Cardiac fibroblast (primary cell): ENCODE results near the gene C8A.

ENCODE experiments used
- DNase-seq, 2 donors: peaks; one replicate each; pipeline versions ENCODE4 v3.0.0 to v3.0.0-alpha.2; 2010; ENCODE audit warnings: low read depth in 2 of 2
- H3K4me3 ChIP-seq, 2 donors: replicated peaks in 1 of 2; 1 replicate in 1 of 2; 2 replicates in 1 of 2; pipeline ENCODE4 v1.5.1; 2011; ENCODE audit warnings: low read depth in 2 of 2, low read length in 2 of 2, mild to moderate bottlenecking in 2 of 2, moderate library complexity in 1 of 2
- CTCF ChIP-seq: IDR thresholded peaks from one replicate; pipeline ENCODE4 v1.5.1; 2011; ENCODE audit warnings: low read depth, mild to moderate bottlenecking, low read length, inconsistent platforms

Gene C8A

GRCh38 chr1:56825436-56825835, 29.2 kb upstream of the C8A start:
- DNase-seq: peak in 1 of 2 donors; percentile 3
- no peak for TF ChIP-seq CTCF
- no peak overlapping the region for H3K4me3 ChIP-seq

- DNase-seq: no peak
- no peak for TF ChIP-seq CTCF
- no peak overlapping the region for H3K4me3 ChIP-seq
Observed at GRCh38 chr1:56827711-56828110, 26.9 kb upstream of the C8A start.

- no peak for DNase-seq
- no peak overlapping the region for H3K4me3 ChIP-seq
- no peak for TF ChIP-seq CTCF
Observed at GRCh38 chr1:56830052-56830451, 24.5 kb upstream of the C8A start.

GRCh38 chr1:56831871-56832693, 22.5 kb upstream of the C8A start:
- H3K4me3 ChIP-seq: no peak overlapping the region
- peak; percentile 93 to 96 for DNase-seq
- peak; percentile 95 for TF ChIP-seq CTCF

DNA sequence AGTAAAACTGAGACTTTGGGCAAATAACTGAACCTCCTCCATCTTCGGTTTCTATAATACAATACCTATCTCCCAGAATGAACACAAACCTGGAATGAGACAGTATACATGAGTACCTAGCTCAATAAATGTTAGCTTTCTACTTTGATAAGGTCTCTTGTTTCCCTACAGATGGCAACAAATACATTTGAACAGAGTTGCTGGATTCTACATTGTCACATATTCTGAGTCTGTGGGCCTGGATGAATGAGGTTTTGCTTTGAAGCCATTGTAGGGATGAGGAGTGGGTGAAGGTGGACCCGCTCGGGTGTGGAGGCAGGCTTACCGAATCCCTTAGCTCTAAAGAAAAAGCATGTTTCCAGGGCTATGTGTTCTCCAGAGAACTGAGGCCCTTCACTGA, 21.5 kb upstream of the C8A start:
- TF ChIP-seq CTCF: no peak

DNA sequence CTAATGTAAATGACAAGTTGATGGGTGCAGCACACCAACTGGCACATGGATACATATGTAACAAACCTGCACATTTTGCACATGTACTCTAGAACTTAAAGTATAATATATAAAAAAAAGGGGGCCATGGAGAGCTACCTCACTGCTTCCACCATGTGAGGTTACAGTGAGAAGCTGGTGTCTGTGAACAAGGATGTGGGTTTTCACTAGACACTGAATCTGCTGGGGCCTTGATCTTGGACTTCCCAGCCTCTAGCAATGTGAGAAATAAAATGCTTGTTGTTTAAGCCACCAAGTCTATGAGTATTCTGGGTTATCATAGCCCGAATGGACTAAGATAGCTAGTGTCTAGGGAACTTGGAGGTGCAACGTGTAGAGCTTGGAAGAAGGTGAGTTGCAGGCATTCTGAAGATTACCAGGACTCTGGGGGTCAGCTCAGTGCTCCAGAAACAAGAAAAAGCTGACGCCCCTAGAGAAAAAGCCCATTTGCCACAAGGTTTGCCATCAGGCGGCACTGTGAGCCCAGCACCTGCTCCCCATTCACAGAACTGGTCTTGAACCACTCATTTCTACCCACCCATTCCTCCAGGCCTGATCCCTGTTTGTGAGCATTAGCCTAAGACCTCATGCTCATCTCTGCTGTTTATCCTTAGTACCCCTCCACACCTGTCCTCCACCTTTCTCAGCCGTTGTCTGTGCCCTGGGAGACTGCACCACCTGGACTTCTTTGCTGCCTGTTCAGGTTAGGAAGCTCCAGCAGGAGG, 20.3 kb upstream of the C8A start:
- no peak overlapping the region for H3K4me3 ChIP-seq
- DNase-seq: no peak
- TF ChIP-seq CTCF: no peak

More for the DNA sequence above, 21.5 kb upstream of the C8A start:
- peak in 1 of 2 donors; percentile 2 for DNase-seq
- H3K4me3 ChIP-seq: no peak overlapping the region
